A549 treated with Mapracorat at 1 μM for 4 hours (cell line): Measurements from ENCODE around the gene SMPX. TPM values are rescaled to one million over a fixed set of nuclear protein-coding genes. Genes with fewer than 3 reads are reported as not detected.

Experiments
- total RNA-seq: library from RNA; stranded (reverse); fragments of 200-300 nt; extraction: Qiagen RNA extraction; gene quantifications from 5 replicates; pipeline ENCODE4 v1.2.3, GENCODE V29; 2022

The SMPX gene
- total RNA-seq: 0.20 TPM in 1 of 5 replicates, not detected in the others

DNA sequence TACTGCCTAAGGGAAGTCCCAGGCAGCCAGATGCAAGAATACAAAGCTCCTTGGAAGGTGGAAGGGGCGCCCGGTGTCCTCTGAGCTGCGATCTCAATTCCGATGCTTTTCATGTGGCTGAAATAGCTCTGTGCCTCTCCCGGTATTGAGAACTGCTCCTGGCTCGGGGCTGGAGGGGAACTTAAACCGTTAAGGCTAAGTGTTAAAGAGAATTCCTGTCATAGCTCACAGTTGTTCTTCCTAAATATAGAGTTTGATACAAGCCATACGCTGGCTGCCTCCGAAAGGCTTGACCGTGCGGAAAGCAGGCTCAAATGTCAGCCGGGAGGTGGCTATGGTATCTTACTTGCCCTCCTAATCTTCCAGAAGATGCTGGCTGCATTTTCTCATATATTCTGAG, at the start of gene SMPX:
TSS of gene SMPX (minus strand) at position 157 of the 400 bp plus-strand sequence. CDS start 3,826 bp downstream, outside the sequence.

GRCh38 chrX:21658152-21658737, 99.7 kb downstream of the SMPX start, which contains the start of gene KLHL34:
TSS of gene KLHL34 (minus strand) at chrX:21658330. CDS start at chrX:21657788, 542 bp downstream.

Other genes starting within 250 kb of the SMPX start
- gene KLHL34, start 99.8 kb downstream of the SMPX start, total RNA-seq: not detected in 5 replicates
- gene MBTPS2, start 81.5 kb upstream of the SMPX start, total RNA-seq: 19.3 to 26.3 TPM (median 21.6 TPM) in 5 replicates
- gene YY2, start 97.9 kb upstream of the SMPX start, total RNA-seq: 1.9 to 2.7 TPM (median 2.5 TPM) in 5 replicates
- gene SMS, start 182.6 kb upstream of the SMPX start, total RNA-seq: 181 to 217 TPM (median 187 TPM) in 5 replicates